Endothelial cell (in vitro differentiated cells): Measurements from ENCODE around the gene CCDC85B. TPM values are rescaled to one million over a fixed set of nuclear protein-coding genes. Genes with fewer than 3 reads are reported as not detected.

ENCODE experiments used
- DNase-seq: peaks from one replicate; pipeline ENCODE4 v3.0.0; 2021; ENCODE audit warnings: low spot score
- H3K27ac Mint-ChIP-seq: one replicate; pipeline ENCODE4 v1.8.0; 2021; ENCODE audit warnings: mixed read lengths, inconsistent platforms; ENCODE audit not compliant: unreplicated experiment
- H3K27me3 Mint-ChIP-seq: one replicate; pipeline ENCODE4 v1.8.0; 2021; ENCODE audit warnings: mild to moderate bottlenecking, moderate library complexity, mixed read lengths, inconsistent platforms; ENCODE audit not compliant: unreplicated experiment
- H3K36me3 Mint-ChIP-seq: one replicate; pipeline ENCODE4 v1.8.0; 2021; ENCODE audit warnings: mild to moderate bottlenecking, low read depth, mixed read lengths, inconsistent platforms; ENCODE audit not compliant: unreplicated experiment
- H3K4me1 Mint-ChIP-seq: one replicate; pipeline ENCODE4 v1.8.0; 2021; ENCODE audit warnings: mild to moderate bottlenecking, mixed read lengths, inconsistent platforms; ENCODE audit not compliant: unreplicated experiment
- H3K4me3 Mint-ChIP-seq: one replicate; pipeline ENCODE4 v1.8.0; 2021; ENCODE audit warnings: mild to moderate bottlenecking, mixed read lengths, inconsistent platforms; ENCODE audit not compliant: unreplicated experiment
- H3K9me3 Mint-ChIP-seq: one replicate; pipeline ENCODE4 v1.8.0; 2021; ENCODE audit warnings: mixed read lengths, inconsistent platforms; ENCODE audit not compliant: unreplicated experiment
- total RNA-seq: library from RNA; stranded (reverse); fragmentation: NEBNext Ultra II Directional; extraction: Animal tissue kit (Norgen Biotek cat#: 25700); gene quantifications from one replicate; pipeline ENCODE4 v1.2.1, GENCODE V29; 2021; ENCODE audit not compliant: unreplicated experiment
- TF ChIP-seq, protein P1 (sequence below): fragments of 200-600 bp; sonication (generic); IDR thresholded peaks from one replicate; pipeline ENCODE4 v1.5.0; 2021; ENCODE audit warnings: antibody characterized with exemption; ENCODE audit not compliant: unreplicated experiment

The CCDC85B gene
- total RNA-seq, 1 donor from 2014 or later = 90.7 TPM

GRCh38 chr11:65922565-65922964 is 32.1 kb downstream of the CCDC85B start:
- H3K9me3 Mint-ChIP-seq = no peaks in the 10 kb centered on the region
- peaks cover 4% of the 10 kb centered on the region for H3K27me3 Mint-ChIP-seq
- H3K4me1 Mint-ChIP-seq = no peaks in the 10 kb centered on the region
- TF ChIP-seq, protein P1, sequence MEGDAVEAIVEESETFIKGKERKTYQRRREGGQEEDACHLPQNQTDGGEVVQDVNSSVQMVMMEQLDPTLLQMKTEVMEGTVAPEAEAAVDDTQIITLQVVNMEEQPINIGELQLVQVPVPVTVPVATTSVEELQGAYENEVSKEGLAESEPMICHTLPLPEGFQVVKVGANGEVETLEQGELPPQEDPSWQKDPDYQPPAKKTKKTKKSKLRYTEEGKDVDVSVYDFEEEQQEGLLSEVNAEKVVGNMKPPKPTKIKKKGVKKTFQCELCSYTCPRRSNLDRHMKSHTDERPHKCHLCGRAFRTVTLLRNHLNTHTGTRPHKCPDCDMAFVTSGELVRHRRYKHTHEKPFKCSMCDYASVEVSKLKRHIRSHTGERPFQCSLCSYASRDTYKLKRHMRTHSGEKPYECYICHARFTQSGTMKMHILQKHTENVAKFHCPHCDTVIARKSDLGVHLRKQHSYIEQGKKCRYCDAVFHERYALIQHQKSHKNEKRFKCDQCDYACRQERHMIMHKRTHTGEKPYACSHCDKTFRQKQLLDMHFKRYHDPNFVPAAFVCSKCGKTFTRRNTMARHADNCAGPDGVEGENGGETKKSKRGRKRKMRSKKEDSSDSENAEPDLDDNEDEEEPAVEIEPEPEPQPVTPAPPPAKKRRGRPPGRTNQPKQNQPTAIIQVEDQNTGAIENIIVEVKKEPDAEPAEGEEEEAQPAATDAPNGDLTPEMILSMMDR = no peak
- peak overlapping the region; percentile 79 for H3K4me3 Mint-ChIP-seq
- peaks cover 8% of the 10 kb centered on the region for H3K36me3 Mint-ChIP-seq
- no peak for DNase-seq
- no peak overlapping the region for H3K27ac Mint-ChIP-seq

DNA sequence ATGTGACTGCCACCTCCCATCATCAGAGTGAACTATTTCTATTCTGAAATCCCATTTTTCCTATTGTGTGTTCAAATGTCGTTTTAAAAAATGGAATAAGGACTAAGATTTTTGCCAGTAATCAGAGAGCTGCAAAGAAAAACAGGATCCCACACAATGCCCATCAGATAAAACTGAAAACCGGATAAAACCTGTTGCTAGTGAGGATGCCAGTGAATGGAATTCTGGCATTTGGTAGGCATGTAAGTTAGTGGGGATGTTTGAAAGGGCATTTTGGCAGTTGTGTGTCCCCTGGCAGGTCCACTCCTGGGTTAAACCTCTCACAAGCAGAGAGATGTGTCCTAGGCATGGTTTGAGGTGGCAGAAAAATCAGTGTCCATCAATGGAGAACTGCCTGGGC is 34.9 kb downstream of the CCDC85B start:
- peaks cover 8% of the 10 kb centered on the region for H3K36me3 Mint-ChIP-seq
- TF ChIP-seq, protein P1 = no peak
- no peaks in the 10 kb centered on the region for H3K9me3 Mint-ChIP-seq
- H3K27ac Mint-ChIP-seq = no peak overlapping the region
- no peak for DNase-seq
- H3K4me3 Mint-ChIP-seq = no peak overlapping the region
- peaks cover 4% of the 10 kb centered on the region for H3K4me1 Mint-ChIP-seq
- H3K27me3 Mint-ChIP-seq = peaks cover 1% of the 10 kb centered on the region

GRCh38 chr11:65927904-65928397 is 37.5 kb downstream of the CCDC85B start:
- no peaks in the 10 kb centered on the region for H3K36me3 Mint-ChIP-seq
- peaks cover 4% of the 10 kb centered on the region for H3K4me1 Mint-ChIP-seq
- no peak overlapping the region for H3K4me3 Mint-ChIP-seq
- peaks cover 3% of the 10 kb centered on the region for H3K27me3 Mint-ChIP-seq
- H3K9me3 Mint-ChIP-seq = no peaks in the 10 kb centered on the region
- no peak overlapping the region for H3K27ac Mint-ChIP-seq
- no peak for DNase-seq
- TF ChIP-seq, protein P1 = no peak

DNA sequence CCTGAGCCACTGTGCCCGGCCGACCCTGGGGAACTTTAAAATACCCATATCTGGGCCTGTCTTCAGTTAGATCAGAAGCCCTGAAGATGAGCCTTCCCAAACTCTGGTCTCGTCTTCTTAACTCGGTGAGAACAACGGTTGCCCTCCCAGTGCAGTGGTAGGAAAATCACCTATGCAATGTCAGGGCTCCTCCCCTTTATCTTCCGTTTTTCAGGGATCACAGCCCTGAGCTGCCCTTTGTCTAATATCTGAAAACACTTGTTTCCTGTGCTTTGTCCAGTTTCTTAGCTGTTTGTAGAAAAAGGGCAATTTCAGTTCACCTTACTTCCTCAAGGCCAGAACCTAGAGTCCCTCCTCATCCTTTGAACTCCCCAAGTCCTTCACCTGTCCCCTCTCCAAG is 38.2 kb downstream of the CCDC85B start:
- no peak overlapping the region for H3K4me3 Mint-ChIP-seq
- H3K4me1 Mint-ChIP-seq = peaks cover 4% of the 10 kb centered on the region
- H3K36me3 Mint-ChIP-seq = no peaks in the 10 kb centered on the region
- no peaks in the 10 kb centered on the region for H3K9me3 Mint-ChIP-seq
- peaks cover 3% of the 10 kb centered on the region for H3K27me3 Mint-ChIP-seq
- no peak overlapping the region for H3K27ac Mint-ChIP-seq
- TF ChIP-seq, protein P1 = no peak
- no peak for DNase-seq

DNA sequence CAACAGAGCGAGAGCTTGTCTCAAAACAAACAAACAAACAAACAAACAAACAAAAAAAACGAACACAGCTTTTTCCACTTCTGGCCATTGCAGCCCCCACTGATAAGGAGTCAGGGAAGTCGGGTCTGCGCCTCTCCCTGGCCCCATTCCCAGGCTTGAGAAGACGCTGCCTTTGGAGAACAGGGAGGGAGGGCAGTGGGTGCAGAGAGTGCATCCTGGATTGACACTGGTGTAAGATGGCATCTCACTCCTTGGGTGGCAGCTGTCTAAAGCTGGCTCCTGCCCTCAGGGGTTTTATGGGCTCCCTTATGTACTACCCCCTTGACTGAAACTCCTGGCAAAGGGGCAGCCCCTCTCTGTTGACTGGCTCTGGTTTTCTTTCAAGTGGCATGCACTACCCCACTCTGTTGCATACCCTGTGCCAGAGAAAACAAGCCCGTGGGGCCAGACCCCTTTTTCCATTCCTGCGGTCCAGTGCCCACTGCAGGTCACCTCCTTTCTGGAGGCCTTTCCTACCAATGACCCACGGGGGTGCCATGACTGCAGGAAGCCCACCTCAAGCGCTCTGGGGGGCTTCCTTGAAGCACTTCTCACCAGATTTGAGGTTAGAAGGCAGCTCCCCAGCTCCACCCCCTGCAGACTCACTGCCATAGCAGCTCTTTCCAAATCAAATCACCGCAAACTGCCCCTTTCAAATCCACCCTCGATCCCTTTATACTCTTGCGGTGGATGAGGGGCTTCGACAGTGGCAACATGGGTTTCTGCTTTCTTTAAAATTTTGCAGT is 41.5 kb downstream of the CCDC85B start:
- DNase-seq = no peak
- peaks cover 4% of the 10 kb centered on the region for H3K4me1 Mint-ChIP-seq
- H3K27me3 Mint-ChIP-seq = peaks cover 2% of the 10 kb centered on the region
- no peaks in the 10 kb centered on the region for H3K9me3 Mint-ChIP-seq
- TF ChIP-seq, protein P1 = no peak
- no peak overlapping the region for H3K4me3 Mint-ChIP-seq
- H3K27ac Mint-ChIP-seq = no peak overlapping the region
- H3K36me3 Mint-ChIP-seq = no peaks in the 10 kb centered on the region
